Endothelial cell of umbilical vein (primary cell): Measurements from ENCODE around the gene NRDC. TPM values are rescaled to one million over a fixed set of nuclear protein-coding genes. Genes with fewer than 3 reads are reported as not detected.

Experiments used
- BruUV-seq: library from RNA; stranded (reverse); fragments of 400-500 nt; replicated peaks from 2 replicates; lab custom pipeline; 2021; lab: Mats Ljungman, UMichigan
- CTCF ChIA-PET: fragments of 300-600, 350-600 bp; sonication (Branson Sonifier 250); formaldehyde crosslinking; loops from one replicate; lab custom pipeline; 2021; ENCODE audit warnings: antibody characterized with exemption, inconsistent platforms; lab: Charles Lee
- POLR2A ChIA-PET: fragments of 300-600, 350-600 bp; sonication (Branson Sonifier 250); formaldehyde crosslinking; loops from one replicate; lab custom pipeline; 2021; ENCODE audit warnings: antibody characterized with exemption, inconsistent platforms; lab: Charles Lee
- DNase-seq: peaks from one replicate; pipeline ENCODE4 v3.0.0-alpha.2; 2011; ENCODE audit warnings: low read depth, low spot score
- FAIRE-seq: peaks from 2 replicates; lab custom pipeline; 2011; peaks lifted over from hg19 to GRCh38; lab: Jason Lieb, UNC
- H2AFZ ChIP-seq: 2 replicates; pipeline ENCODE4 v1.6.0; 2012; ENCODE audit warnings: low read depth, low read length, control low read depth, inconsistent platforms
- H3K27ac ChIP-seq: 2 replicates; pipeline ENCODE4 v1.5.1; 2011; ENCODE audit warnings: low read depth, mild to moderate bottlenecking, control low read depth, low read length, moderate library complexity; ENCODE audit not compliant: insufficient read depth
- H3K27me3 ChIP-seq, 2 experiments: 2 replicates each; pipeline versions ENCODE4 v1.6.0 to v1.6.1; 2011; ENCODE audit warnings: low read length in 2 of 2, mixed read lengths in 1 of 2; ENCODE audit not compliant: control insufficient read depth in 2 of 2, insufficient read depth in 2 of 2
- H3K36me3 ChIP-seq, 2 experiments: 2 replicates in 1 of 2; 3 replicates in 1 of 2; pipeline ENCODE4 v1.5.1; 2011; ENCODE audit warnings: low read length in 2 of 2, mild to moderate bottlenecking in 1 of 2, moderate library complexity in 1 of 2; ENCODE audit not compliant: control insufficient read depth in 2 of 2, insufficient read depth in 2 of 2; ENCODE audit errors: extremely low read depth in 1 of 2
- H3K4me1 ChIP-seq: 3 replicates; pipeline ENCODE4 v1.5.1; 2011; ENCODE audit warnings: mild to moderate bottlenecking, low read length; ENCODE audit not compliant: control insufficient read depth, insufficient read depth; ENCODE audit errors: extremely low read depth
- H3K4me2 ChIP-seq: 2 replicates; pipeline ENCODE4 v1.6.1; 2011; ENCODE audit warnings: low read length, control low read depth, mixed read lengths; ENCODE audit not compliant: insufficient read depth
- H3K4me3 ChIP-seq, 3 experiments: fragments of 200-600 bp in 1 of 3; sonication (generic), shearing (Covaris generic) in 1 of 3; replicated peaks in 1 of 3; 2 replicates each; pipeline ENCODE4 v1.5.1; 2011 to 2016; ENCODE audit warnings: control low read depth in 3 of 3, low read length in 3 of 3, mild to moderate bottlenecking in 2 of 3, inconsistent platforms in 1 of 3, low read depth in 1 of 3, moderate library complexity in 1 of 3; ENCODE audit not compliant: insufficient read depth in 1 of 3
- H3K79me2 ChIP-seq: 2 replicates; pipeline ENCODE4 v1.6.0; 2012; ENCODE audit warnings: low read length, inconsistent platforms; ENCODE audit not compliant: control insufficient read depth, insufficient read depth
- H3K9ac ChIP-seq: replicated peaks from 2 replicates; pipeline ENCODE3; 2011; ENCODE audit warnings: low read length, control low read depth; ENCODE audit not compliant: insufficient read depth; ENCODE audit errors: extremely low read depth
- H3K9me1 ChIP-seq: replicated peaks from 3 replicates; pipeline ENCODE4 v1.6.0; 2011; ENCODE audit warnings: mild to moderate bottlenecking, low read length; ENCODE audit not compliant: control insufficient read depth, insufficient read depth; ENCODE audit errors: extremely low read depth
- H3K9me3 ChIP-seq: replicated peaks from 2 replicates; pipeline ENCODE4 v1.5.1; 2012; ENCODE audit warnings: low read length, inconsistent platforms; ENCODE audit not compliant: control insufficient read depth, insufficient read depth
- H4K20me1 ChIP-seq: replicated peaks from 2 replicates; pipeline ENCODE3; 2011; ENCODE audit warnings: mild to moderate bottlenecking, low read length; ENCODE audit not compliant: control insufficient read depth, insufficient read depth; ENCODE audit errors: extremely low read depth
- CTCF ChIP-seq, 2 donors: IDR thresholded peaks; 1 replicate in 1 of 2; 2 replicates in 1 of 2; pipeline ENCODE4 v1.5.1; 2011; ENCODE audit warnings: low read length in 2 of 2, mild to moderate bottlenecking in 2 of 2, moderate library complexity in 2 of 2, control low read depth in 1 of 2, inconsistent platforms in 1 of 2, low read depth in 1 of 2; ENCODE audit not compliant: insufficient read depth in 1 of 2; ENCODE audit errors: extremely low read depth in 1 of 2
- EZH2 ChIP-seq: IDR thresholded peaks from 2 replicates; pipeline ENCODE4 v1.6.1; 2012; ENCODE audit warnings: borderline replicate concordance, low read depth, mild to moderate bottlenecking, moderate library complexity, low read length, inconsistent platforms; ENCODE audit not compliant: severe bottlenecking
- FOS ChIP-seq: IDR thresholded peaks from 2 replicates; pipeline ENCODE4 v1.6.1; 2011; ENCODE audit warnings: mild to moderate bottlenecking, low read length, moderate library complexity, borderline replicate concordance; ENCODE audit not compliant: insufficient read depth
- GATA2 ChIP-seq: IDR thresholded peaks from 2 replicates; pipeline ENCODE4 v1.7.0; 2011; ENCODE audit warnings: low read depth, mild to moderate bottlenecking, moderate library complexity, mixed read lengths, low read length; ENCODE audit not compliant: insufficient read length, insufficient read depth
- MAX ChIP-seq: IDR thresholded peaks from 2 replicates; pipeline ENCODE4 v1.6.1; 2011; ENCODE audit not compliant: insufficient read depth, insufficient read length
- MYC ChIP-seq: IDR thresholded peaks from one replicate; pipeline ENCODE4 v1.6.1; 2011; ENCODE audit warnings: mild to moderate bottlenecking, low read depth, low read length
- POLR2A ChIP-seq: IDR thresholded peaks from 2 replicates; pipeline ENCODE4 v1.6.1; 2012; ENCODE audit warnings: low read depth, mild to moderate bottlenecking, control low read depth, low read length
- POLR2AphosphoS5 ChIP-seq: IDR thresholded peaks from 2 replicates; pipeline ENCODE4 v1.6.1; 2012; ENCODE audit warnings: low read depth, mild to moderate bottlenecking, control low read depth, low read length, moderate library complexity; ENCODE audit not compliant: insufficient read depth
- dilution Hi-C: fragments of 300-500 bp; cut with MboI; formaldehyde crosslinking; loops from one replicate; pipeline ENCODE4 v1.15.0; 2019; ENCODE audit warnings: low sequenced_read_pairs; ENCODE audit not compliant: extremely low pct_ligation_motif_present
- intact Hi-C: fragments of 100-400 bp; cut with micrococcal nuclease; formaldehyde crosslinking; loops from one replicate; pipeline ENCODE4 v1.10.0; 2022
- polyA plus RNA-seq, 4 experiments: library from polyadenylated mRNA; depleted of rRNA in 3 of 4; stranded (reverse) in 3 of 4; unstranded in 1 of 4; fragments of >200 nt; gene quantifications; 2 replicates each; pipeline versions ENCODE4 v1.2.1 to v1.2.3, GENCODE V29; 2011 to 2012; ENCODE audit warnings: missing spikeins in 1 of 4
- total RNA-seq: library from RNA; stranded (reverse); gene quantifications from 2 replicates; pipeline ENCODE4 v1.2.3, GENCODE V29; 2021

The NRDC gene
- total and polyA plus RNA-seq, 2 donors (not counting 3 experiments of a cell fraction or from before 2014, with no cell fraction given) = 41.8 to 146 TPM

- Histone ChIP-seq H3K27ac (no peak overlapping the region), H3K9me1 (no peaks in the 10 kb centered on the region), H4K20me1 (peaks cover 2% of the 10 kb centered on the region), H3K4me1 (no peaks in the 10 kb centered on the region), H3K9me3 (no peaks in the 10 kb centered on the region), H3K27me3 (no peaks in the 10 kb centered on the region), H3K4me2 (no peak overlapping the region), H3K79me2 (peaks cover 22% of the 10 kb centered on the region), H3K9ac (no peak overlapping the region), H3K36me3 (no peaks in the 10 kb centered on the region), H2AFZ (no peak overlapping the region), H3K4me3 (no peak overlapping the region)
- no peak for DNase-seq
- FAIRE-seq = no peak
- TF ChIP-seq POLR2AphosphoS5 = no peak
- no peak for TF ChIP-seq FOS
- no peak for TF ChIP-seq MYC
- TF ChIP-seq GATA2 = no peak
- no peak for TF ChIP-seq CTCF (IDR thresholded peaks at IDR 0.05; ENCODE audit: extremely low read depth in 1 of 2, insufficient read depth in 1 of 2, low read depth in 1 of 2, low read length in 2 of 2)
- TF ChIP-seq MAX = no peak
- TF ChIP-seq POLR2A = no peak
- no peak for TF ChIP-seq EZH2
- dilution Hi-C loops (no loop called here), intact Hi-C loops (no loop called here)
- CTCF ChIA-PET = interaction anchor here (1.3 kb wide), 2 partner anchors 9 to 41 kb away, joined by 3 to 5 read pairs; no protein-coding TSS in a partner anchor
- BruUV-seq = no TSS peak
- POLR2A ChIA-PET = no interaction called here
Measured at GRCh38 chr1:51855624-51856023, 22.9 kb downstream of the NRDC start.
